ENCODE results near the gene NEDD4L.

DNA sequence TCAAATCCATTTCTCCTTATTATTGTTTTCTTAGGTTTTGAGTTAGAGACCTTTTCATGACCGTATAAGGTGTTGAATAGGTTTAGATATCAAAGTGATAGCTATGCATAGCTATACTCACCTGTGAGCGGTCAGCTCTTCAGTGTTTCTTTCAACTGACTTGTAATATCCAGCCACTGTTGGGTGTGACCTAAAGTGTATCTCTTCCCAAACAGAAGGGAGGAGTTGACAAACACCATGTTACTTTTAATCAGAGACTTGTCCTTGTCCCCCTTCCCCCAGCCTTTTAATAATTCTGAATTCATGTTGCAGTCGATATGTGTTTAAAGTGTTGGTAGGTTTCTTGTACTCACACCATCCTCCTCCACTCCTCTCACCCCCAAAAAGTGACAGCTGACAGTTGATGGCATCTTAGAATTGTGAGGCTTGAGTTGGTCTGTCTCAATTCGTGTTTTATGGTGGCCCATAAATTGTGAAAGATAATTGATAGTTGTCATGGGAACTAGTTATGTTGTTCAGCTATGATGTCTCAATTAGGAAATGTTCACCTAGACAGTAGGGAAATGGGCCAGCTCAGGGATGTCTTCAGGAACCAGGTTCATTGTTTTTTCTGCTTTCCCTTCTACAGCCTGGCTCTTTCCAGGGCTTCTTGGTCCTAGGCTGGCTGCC is 12.0 kb downstream of the NEDD4L start:
- TF ChIP-seq ZZZ3 (IDR thresholded peaks at IDR 0.05; ENCODE audit: control insufficient read depth, insufficient read length, low read depth) (no peak), MXI1 (IDR thresholded peaks at IDR 0.05; ENCODE audit: low read depth, low read length) (no peak)
